ENCODE results near the gene LRRC7.
"Not testable (repeated sequence)": the region's sequence is repeated elsewhere in the genome, so short reads cannot be mapped to it uniquely, and the experiment has no call there.

Gene LRRC7

DNA sequence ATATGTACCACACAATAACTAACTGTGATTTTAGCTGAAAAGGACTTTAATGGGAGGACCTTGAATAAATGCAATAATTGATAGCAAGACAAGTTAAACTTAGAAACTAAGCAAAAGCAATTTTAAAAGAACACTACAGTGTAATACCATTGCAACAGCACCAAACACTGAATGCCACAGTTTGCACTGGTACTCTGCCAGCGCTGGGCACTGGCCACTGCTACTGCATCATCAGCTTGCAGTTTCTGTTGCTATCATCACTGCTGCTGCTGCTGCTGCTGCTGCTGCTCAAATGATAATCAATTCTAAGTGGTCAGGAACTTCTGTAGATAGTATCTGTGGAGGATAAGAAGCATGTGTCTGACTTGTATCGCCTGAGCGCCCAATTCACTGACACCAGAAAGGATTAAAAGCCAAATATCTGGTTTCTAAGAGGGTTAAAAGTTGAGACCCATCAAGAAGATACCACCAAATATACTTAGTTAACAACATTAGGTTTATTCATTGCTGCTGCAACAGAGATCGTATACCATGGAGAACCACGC lies 330.8 kb downstream of the LRRC7 start:
- no peak for DNase-seq

- no peak for DNase-seq
Measured at GRCh38 chr1:69911301-69911801, 343.6 kb downstream of the LRRC7 start.

GRCh38 chr1:69913977-69914376 lies 346.3 kb downstream of the LRRC7 start:
- DNase-seq, result no peak

DNA sequence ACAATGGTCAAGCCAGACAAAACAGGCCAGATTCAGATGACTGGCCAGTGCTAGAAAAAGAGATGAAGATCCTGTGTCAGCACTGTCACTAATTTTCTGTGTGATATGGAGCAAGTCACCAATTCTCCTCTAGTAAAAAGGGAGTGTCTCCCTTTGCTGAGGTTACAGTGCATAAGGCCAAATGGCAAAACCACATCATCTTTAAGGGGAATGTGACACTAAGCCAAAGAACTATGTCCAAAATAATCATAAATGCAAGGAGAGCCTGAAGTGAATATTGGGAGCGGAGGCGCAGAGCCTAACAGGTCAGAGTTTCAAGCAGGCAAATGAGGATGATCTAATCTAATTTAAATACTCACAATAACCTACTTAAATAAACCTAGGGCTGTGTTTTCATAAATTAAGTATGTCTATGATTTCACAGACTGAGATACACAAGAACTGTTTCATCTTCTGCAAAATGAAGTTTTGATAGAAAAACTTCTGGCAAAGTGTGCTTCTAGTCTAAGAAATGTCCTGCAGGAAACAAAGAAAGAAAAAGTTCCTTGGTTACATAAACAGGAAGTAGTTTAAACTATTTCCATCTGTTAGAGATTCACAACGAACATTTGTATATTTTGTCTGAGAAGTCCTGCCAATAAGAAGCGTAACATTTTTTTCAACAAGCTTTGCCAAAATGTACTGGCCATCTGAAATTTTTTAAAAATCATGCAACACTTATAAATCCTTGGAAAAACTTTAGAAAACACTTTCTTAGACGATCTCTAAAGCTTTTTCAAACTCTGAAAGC lies 347.4 kb downstream of the LRRC7 start:
- no peak for DNase-seq

GRCh38 chr1:69919129-69919921 lies 351.6 kb downstream of the LRRC7 start:
- DNase-seq, result no peak

DNA sequence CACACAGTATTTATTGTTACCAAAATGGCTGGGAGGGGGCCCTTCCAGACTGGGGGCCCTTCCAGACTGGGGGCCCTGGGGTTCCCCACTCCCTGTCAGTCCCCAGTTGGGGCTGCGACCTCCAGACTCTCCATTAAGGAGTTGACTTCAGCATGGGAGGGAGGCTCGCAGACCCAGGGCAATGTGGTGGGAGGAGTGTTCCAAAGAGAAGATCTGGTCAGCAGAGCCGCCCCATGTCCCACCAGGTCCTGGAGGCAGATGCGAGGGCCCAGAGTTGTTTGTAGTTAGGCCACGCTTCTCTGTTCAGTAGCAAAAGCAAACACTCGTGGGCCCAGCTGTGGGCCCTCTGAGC lies 352.2 kb downstream of the LRRC7 start:
- DNase-seq, result no peak

DNA sequence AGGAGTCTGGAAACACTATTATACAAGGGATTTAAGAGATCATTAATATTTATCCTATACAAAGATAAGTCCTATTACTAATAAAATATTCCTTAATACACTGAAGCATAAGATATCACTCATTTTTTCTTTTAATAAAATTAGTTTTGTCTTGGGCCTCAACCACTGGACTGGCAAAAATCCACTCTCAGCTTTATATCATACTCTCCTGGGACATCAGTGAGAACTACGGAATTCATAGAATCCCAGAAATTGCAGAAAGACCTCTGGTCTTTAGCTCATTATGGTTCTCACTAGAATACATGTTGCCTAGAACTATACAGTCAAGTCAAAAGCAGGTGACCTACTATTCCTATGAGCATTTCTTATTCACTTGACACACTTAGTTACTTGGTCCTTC lies 352.7 kb downstream of the LRRC7 start:
- DNase-seq, result no peak

- DNase-seq, result no peak
Measured at GRCh38 chr1:69921486-69921885, 353.8 kb downstream of the LRRC7 start.

GRCh38 chr1:69928234-69928633 lies 360.5 kb downstream of the LRRC7 start:
- not testable (repeated sequence) for DNase-seq

- DNase-seq, result no peak
Measured at GRCh38 chr1:69929308-69930057, 361.8 kb downstream of the LRRC7 start.

DNA sequence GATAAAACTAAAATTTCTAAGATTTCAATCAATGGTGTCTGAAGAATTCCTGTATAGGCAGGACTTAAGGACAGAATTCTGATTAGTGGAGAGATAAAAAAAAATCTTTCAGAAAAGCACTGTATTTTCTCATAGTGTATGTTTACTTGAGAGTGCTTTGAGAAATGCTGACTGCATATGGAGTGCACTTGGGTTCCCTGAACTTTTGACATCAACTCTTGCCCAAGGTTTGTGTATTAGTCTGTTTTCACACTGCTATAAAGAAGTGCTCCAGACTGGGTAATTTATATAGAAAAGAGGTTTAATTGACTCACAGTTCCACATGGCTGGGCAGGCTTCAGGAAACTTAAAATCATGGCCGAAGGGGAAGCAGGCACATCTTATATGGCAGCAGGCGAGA lies 362.7 kb downstream of the LRRC7 start:
- DNase-seq, result no peak

DNA sequence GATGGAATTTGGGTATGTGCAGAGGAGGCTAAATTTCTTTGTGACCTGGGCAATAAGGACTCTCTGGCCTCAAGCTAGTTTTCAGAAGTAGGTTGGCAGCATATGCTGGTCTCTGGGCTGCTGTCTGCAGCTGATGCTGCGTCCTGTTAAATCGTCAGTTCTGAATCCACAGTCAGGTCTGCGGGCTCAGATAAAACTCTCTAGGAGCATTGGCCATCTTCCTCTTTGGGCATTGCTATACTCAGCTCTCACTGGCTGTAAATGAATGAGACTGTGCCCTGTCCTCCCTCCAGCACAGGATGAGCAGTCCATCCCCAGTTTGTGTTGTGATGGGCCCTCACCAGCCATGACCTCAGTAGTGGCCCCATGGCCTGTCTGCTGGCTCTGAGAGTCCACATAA lies 365.0 kb downstream of the LRRC7 start:
- no peak for DNase-seq

GRCh38 chr1:69940231-69940630 lies 372.5 kb downstream of the LRRC7 start:
- DNase-seq, result no peak

- no peak for DNase-seq
Measured at GRCh38 chr1:69940816-69941215, 373.1 kb downstream of the LRRC7 start.

GRCh38 chr1:69943030-69943429 lies 375.3 kb downstream of the LRRC7 start:
- DNase-seq, result no peak

- DNase-seq, result no peak
Measured at GRCh38 chr1:69946935-69947334, 379.2 kb downstream of the LRRC7 start.

GRCh38 chr1:69947837-69948236 lies 380.1 kb downstream of the LRRC7 start:
- DNase-seq, result no peak

DNA sequence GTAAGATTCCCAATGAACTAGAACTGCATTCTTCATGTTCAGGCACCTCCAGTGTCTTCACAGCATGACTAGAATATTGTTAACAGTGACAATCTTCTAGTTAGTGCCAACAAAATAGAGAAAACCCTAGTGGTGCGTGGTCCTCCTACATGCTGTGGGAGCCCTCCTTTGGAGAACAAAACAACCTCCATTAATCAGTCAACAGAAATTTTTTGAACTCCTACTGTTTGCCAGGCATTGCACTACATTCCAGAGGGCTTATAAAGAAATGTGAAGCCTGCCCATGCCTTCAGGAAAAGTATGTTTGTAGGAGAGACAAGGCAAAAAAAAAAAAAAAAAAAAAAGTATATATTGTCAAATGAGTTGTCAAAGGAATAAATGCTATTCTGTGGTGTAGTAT lies 385.0 kb downstream of the LRRC7 start:
- DNase-seq, result no peak

DNA sequence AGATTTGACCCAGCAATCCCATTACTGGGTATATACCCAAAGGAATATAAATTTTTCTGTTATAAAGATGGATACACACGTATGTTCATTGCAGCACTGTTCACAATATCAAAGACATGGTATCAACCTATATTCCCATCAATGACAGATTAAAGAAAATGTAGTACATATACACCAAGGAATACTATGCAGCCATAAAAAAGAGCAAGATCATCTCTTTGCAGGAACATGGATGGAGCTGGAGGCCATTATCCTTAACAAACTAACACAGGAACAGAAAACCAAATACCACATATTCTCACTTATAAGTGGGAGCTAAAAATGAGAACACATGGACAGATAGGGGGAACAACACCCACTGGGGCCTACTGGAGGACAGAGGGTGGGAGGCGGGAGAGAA lies 394.7 kb downstream of the LRRC7 start:
- not testable (repeated sequence) for DNase-seq

DNA sequence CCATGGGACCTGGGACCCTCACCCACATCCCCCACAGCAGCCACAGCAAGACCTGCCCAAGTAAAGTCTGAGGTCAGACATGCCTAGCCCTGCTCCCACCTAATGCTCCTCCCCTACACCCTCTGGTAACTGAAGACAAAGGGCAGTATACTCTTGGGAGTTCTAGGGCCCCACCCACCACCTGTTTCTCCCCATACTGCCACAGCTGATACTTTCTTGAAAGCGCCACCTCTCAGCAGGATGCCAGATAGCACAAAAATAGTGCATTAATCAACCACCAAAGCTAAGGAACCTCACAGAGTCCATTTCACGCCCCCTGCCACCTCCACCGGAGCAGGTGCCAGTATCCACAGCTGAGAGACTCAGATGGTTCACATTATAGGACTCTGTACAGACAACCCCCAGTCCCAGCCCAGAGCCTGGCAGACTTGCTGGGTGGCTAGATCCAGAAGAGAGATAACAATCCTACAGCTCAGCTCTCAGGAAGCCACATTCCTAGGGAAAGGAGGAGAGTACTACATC lies 399.6 kb downstream of the LRRC7 start:
- no peak for DNase-seq

DNA sequence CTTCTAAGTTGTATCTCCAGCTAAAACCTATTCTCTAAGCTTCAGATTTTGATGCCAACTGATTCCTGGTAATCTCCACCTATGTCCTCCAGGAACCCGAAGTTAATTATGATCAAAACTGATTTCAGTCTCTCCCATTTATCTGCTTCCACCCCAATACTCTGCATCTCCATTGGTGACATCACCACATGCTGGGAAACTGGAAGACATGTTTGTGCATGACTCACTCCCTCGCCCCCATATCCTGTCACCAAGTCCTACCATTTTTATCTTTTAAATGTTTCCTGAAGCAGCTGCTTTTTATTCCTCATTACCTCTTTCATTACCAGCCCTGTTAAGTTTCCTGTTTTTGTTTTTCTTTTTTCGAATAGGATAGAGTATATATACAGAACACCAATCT lies 409.2 kb downstream of the LRRC7 start:
- DNase-seq, result no peak

GRCh38 chr1:69982992-69983391 lies 415.3 kb downstream of the LRRC7 start:
- no peak for DNase-seq

DNA sequence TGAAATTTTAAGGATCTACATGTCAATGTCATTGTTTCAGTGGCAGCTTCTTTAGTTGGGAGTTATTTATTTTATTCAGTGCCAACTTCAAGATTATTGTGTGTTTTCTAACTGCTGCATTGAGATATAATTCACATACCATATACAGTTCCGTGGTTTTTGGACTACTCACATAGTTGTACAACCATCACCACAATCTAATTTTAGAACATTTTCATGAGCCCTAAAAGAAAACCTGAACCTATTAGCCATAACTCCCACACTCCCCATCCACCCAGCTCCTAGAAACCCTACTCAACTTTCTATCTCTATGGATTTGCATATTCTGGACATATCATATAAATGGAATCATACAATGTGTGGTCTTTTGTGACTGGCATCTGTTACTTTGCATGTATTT lies 417.7 kb downstream of the LRRC7 start:
- DNase-seq, result no peak

Measured in CD4-positive, alpha-beta T cell treated with Interleukin-4 for 1 hour (primary cell).